ENCODE measurements around the gene ZRANB2. TPM values are rescaled to one million over a fixed set of nuclear protein-coding genes. Genes with fewer than 3 reads are reported as not detected.

The ZRANB2 gene
- polyA plus RNA-seq, 1 donor from 2014 or later = 181 TPM

- no peaks in the 10 kb centered on the region for H3K9me2 ChIP-seq (ENCODE audit: insufficient read depth, low read length)
- no peaks in the 10 kb centered on the region for H4K20me1 ChIP-seq (ENCODE audit: insufficient read depth)
- no peaks in the 10 kb centered on the region for H3K36me3 ChIP-seq (ENCODE audit: insufficient read depth, low read length)
- no peaks in the 10 kb centered on the region for H3K79me2 ChIP-seq (replicated peaks; ENCODE audit: insufficient read depth, low read length)
- H3K27ac ChIP-seq (ENCODE audit: low read length) = no peak overlapping the region
- H2AFZ ChIP-seq (ENCODE audit: low read depth, low read length) = no peak overlapping the region
- no peak for TF ChIP-seq SMC3 (conservative IDR thresholded peaks at IDR 0.05; ENCODE audit: poor library complexity)
- TF ChIP-seq EZH2 (IDR thresholded peaks at IDR 0.05; ENCODE audit: borderline replicate concordance, insufficient read depth, low read length, poor library complexity, severe bottlenecking) = no peak
- no peak for TF ChIP-seq EP300 (conservative IDR thresholded peaks at IDR 0.05; ENCODE audit: poor library complexity, severe bottlenecking)
- TF ChIP-seq MXI1 (conservative IDR thresholded peaks at IDR 0.05; ENCODE audit: poor library complexity, severe bottlenecking) = no peak
- no peak for TF ChIP-seq REST (IDR thresholded peaks at IDR 0.05; ENCODE audit: borderline replicate concordance)
- TF ChIP-seq CTCF (IDR thresholded peaks at IDR 0.05; ENCODE audit: poor library complexity, severe bottlenecking) = no peak
- no peak for TF ChIP-seq POLR2AphosphoS5 (IDR thresholded peaks at IDR 0.05)
- H3K9me3 ChIP-seq (ENCODE audit: low read length) = no peaks in the 10 kb centered on the region
- no peaks in the 10 kb centered on the region for H3F3A ChIP-seq (ENCODE audit: insufficient read depth, low read length, poor library complexity, severe bottlenecking)
- H3K4me3 ChIP-seq (ENCODE audit: low read length) = no peak overlapping the region
- H3K4me2 ChIP-seq (ENCODE audit: low read length) = no peak overlapping the region
- H3K9ac ChIP-seq (ENCODE audit: low read length) = no peak overlapping the region
- H3K27me3 ChIP-seq (ENCODE audit: insufficient read depth, low read depth, low read length) = no peaks in the 10 kb centered on the region
Measured at GRCh38 chr1:71033136-71033535, 47.7 kb downstream of the ZRANB2 start.

- Histone ChIP-seq H3K9me3 (ENCODE audit: low read length) (no peaks in the 10 kb centered on the region), H3K9ac (ENCODE audit: low read length) (no peak overlapping the region), H3K27ac (ENCODE audit: low read length) (no peak overlapping the region), H3K9me2 (ENCODE audit: insufficient read depth, low read length) (no peaks in the 10 kb centered on the region), H3K4me2 (ENCODE audit: low read length) (no peak overlapping the region), H2AFZ (ENCODE audit: low read depth, low read length) (no peak overlapping the region), H3F3A (ENCODE audit: insufficient read depth, low read length, poor library complexity, severe bottlenecking) (no peaks in the 10 kb centered on the region), H3K79me2 (replicated peaks; ENCODE audit: insufficient read depth, low read length) (no peaks in the 10 kb centered on the region), H4K20me1 (ENCODE audit: insufficient read depth) (no peaks in the 10 kb centered on the region), H3K27me3 (ENCODE audit: insufficient read depth, low read depth, low read length) (no peaks in the 10 kb centered on the region), H3K4me3 (ENCODE audit: low read length) (no peak overlapping the region), H3K36me3 (ENCODE audit: insufficient read depth, low read length) (no peaks in the 10 kb centered on the region)
- TF ChIP-seq TAF1 (IDR thresholded peaks at IDR 0.05; ENCODE audit: low read depth) = no peak
- no peak for TF ChIP-seq RAD21 (conservative IDR thresholded peaks at IDR 0.05)
- TF ChIP-seq EZH2 (IDR thresholded peaks at IDR 0.05; ENCODE audit: borderline replicate concordance, insufficient read depth, low read length, poor library complexity, severe bottlenecking) = no peak
- TF ChIP-seq REST (IDR thresholded peaks at IDR 0.05; ENCODE audit: borderline replicate concordance) = no peak
- no peak for TF ChIP-seq SMC3 (conservative IDR thresholded peaks at IDR 0.05; ENCODE audit: poor library complexity)
- TF ChIP-seq MXI1 (conservative IDR thresholded peaks at IDR 0.05; ENCODE audit: poor library complexity, severe bottlenecking) = no peak
- TF ChIP-seq POLR2AphosphoS5 (IDR thresholded peaks at IDR 0.05) = no peak
- no peak for TF ChIP-seq EP300 (conservative IDR thresholded peaks at IDR 0.05; ENCODE audit: poor library complexity, severe bottlenecking)
- TF ChIP-seq CTCF (IDR thresholded peaks at IDR 0.05; ENCODE audit: poor library complexity, severe bottlenecking) = no peak
Measured at GRCh38 chr1:71031426-71031825, 49.4 kb downstream of the ZRANB2 start.

All from neural cell (in vitro differentiated cells).